ENCODE measurements around the gene FILIP1.

GRCh38 chr6:75296811-75297779 is 196.5 kb downstream of the FILIP1 start:
- peak; percentile 88 for TF ChIP-seq CTCF (IDR thresholded peaks at IDR 0.05; ENCODE audit: low read depth, low read length)
- TF ChIP-seq EZH2phosphoT487 (IDR thresholded peaks at IDR 0.05; ENCODE audit: low read depth): no peak

All from OCI-LY3 (cell line).